NB4 (cell line): Measurements from ENCODE around the gene NSUN3.

Experiments
- CTCF ChIP-seq: IDR thresholded peaks from one replicate; pipeline ENCODE4 v1.5.1; 2012; ENCODE audit warnings: low read depth, low read length
- MAX ChIP-seq: IDR thresholded peaks from 2 replicates; pipeline ENCODE4 v1.6.1; 2011; ENCODE audit warnings: low read depth, low read length
- MYC ChIP-seq: IDR thresholded peaks from 2 replicates; pipeline ENCODE4 v1.6.1; 2011; ENCODE audit warnings: low read depth, low read length
- POLR2A ChIP-seq: IDR thresholded peaks from 2 replicates; pipeline ENCODE4 v1.6.1; 2011; ENCODE audit warnings: mild to moderate bottlenecking; ENCODE audit not compliant: insufficient read length; ENCODE audit errors: extremely low read depth

- no peak for TF ChIP-seq CTCF
- no peak for TF ChIP-seq POLR2A
- TF ChIP-seq MYC, result no peak
- no peak for TF ChIP-seq MAX
Measured at GRCh38 chr3:94159062-94159828, 96.4 kb downstream of the NSUN3 start.
